Esophagus squamous epithelium (tissue), 4 donors: ENCODE measurements around the gene TEX29.

Experiments used
- CTCF ChIP-seq, 6 experiments: fragments of 450-650 bp in 4 of 6; fragments of 200-600 bp in 2 of 6; sonication (generic) in 2 of 6; IDR thresholded peaks; one replicate each; pipeline ENCODE4 v1.5.1; 2016 to 2019; ENCODE audit warnings: antibody characterized with exemption in 6 of 6, mild to moderate bottlenecking in 4 of 6, moderate library complexity in 4 of 6
- POLR2A ChIP-seq, 4 donors: fragments of 450-650 bp; IDR thresholded peaks; one replicate each; pipeline ENCODE4 v1.6.1; 2017; ENCODE audit warnings: antibody characterized with exemption in 4 of 4, mild to moderate bottlenecking in 4 of 4, moderate library complexity in 3 of 4

- no peak for TF ChIP-seq CTCF (IDR thresholded peaks at IDR 0.05)
- no peak for TF ChIP-seq POLR2A (IDR thresholded peaks at IDR 0.05)
Measured at GRCh38 chr13:111316161-111316730, 4.2 kb upstream of the TEX29 start.
